K562 (cell line): Measurements from ENCODE around the gene MINAR1.
A peak's percentile ranks its signal among the peaks of the same experiment; 100 is the strongest.

Experiments
- ATF7 ChIP-seq: fragments of 450-650 bp; IDR thresholded peaks from 2 replicates; pipeline ENCODE4 v1.7.1; 2014; ENCODE audit warnings: mild to moderate bottlenecking, moderate library complexity
- EHMT2 ChIP-seq: fragments of 450-650 bp; IDR thresholded peaks from 2 replicates; pipeline ENCODE4 v1.6.1; 2018; ENCODE audit warnings: antibody characterized with exemption
- ETS2 ChIP-seq: IDR thresholded peaks from 2 replicates; pipeline ENCODE4 v1.6.1; 2016; ENCODE audit warnings: borderline replicate concordance, missing genetic modification characterization, mild to moderate bottlenecking, moderate library complexity, missing compliant biosample characterization; ENCODE audit not compliant: poor library complexity, severe bottlenecking
- FOXM1 ChIP-seq, 2 experiments: fragments of 450-650 bp in 1 of 2; sonication (generic) in 1 of 2; formaldehyde crosslinking in 1 of 2; IDR thresholded peaks; 2 replicates each; pipeline versions ENCODE4 v1.6.1 to v1.9.0; 2017 to 2022; ENCODE audit warnings: low read depth in 2 of 2, mild to moderate bottlenecking in 2 of 2, missing genetic modification reagents in 1 of 2, moderate library complexity in 1 of 2
- KAT8 ChIP-seq: fragments of 450-650 bp; IDR thresholded peaks from 2 replicates; pipeline ENCODE4 v1.6.1; 2016; ENCODE audit warnings: low read depth, mild to moderate bottlenecking
- MBD2 ChIP-seq: sonication (generic); IDR thresholded peaks from 2 replicates; pipeline ENCODE4 v1.6.1; 2016; ENCODE audit warnings: low read depth, borderline replicate concordance
- POLR2A ChIP-seq: fragments of 450-650 bp; conservative IDR thresholded peaks from 2 replicates; pipeline ENCODE4 v1.6.1; 2016
- USF1 ChIP-seq: sonication (generic); formaldehyde crosslinking; IDR thresholded peaks from 2 replicates; pipeline ENCODE4 v1.9.0; 2022; ENCODE audit warnings: mild to moderate bottlenecking, missing genetic modification reagents
- ZEB2 ChIP-seq: fragments of 450-650 bp; IDR thresholded peaks from 2 replicates; pipeline ENCODE4 v1.6.1; 2016
- ZNF133 ChIP-seq: fragments of 250-450 bp; sonication (Bioruptor Pico); IDR thresholded peaks from 2 replicates; pipeline ENCODE4 v1.4.0; 2020; ENCODE audit warnings: mild to moderate bottlenecking
- ZNF436 ChIP-seq: fragments of 250-450, 450-650 bp; sonication (Bioruptor Pico); formaldehyde crosslinking; IDR thresholded peaks from 2 replicates; pipeline ENCODE4 v1.7.0; 2020; ENCODE audit warnings: mild to moderate bottlenecking
- ZZZ3 ChIP-seq: fragments of 450-650 bp; IDR thresholded peaks from 2 replicates; pipeline ENCODE4 v1.6.1; 2016; ENCODE audit warnings: antibody characterized with exemption, mild to moderate bottlenecking, moderate library complexity
- TF ChIP-seq, protein P1 (sequence below), 3 experiments: IDR thresholded peaks in 2 of 3; conservative IDR thresholded peaks in 1 of 3; 2 replicates each; pipeline ENCODE4 v1.5.1; 2011 to 2012; ENCODE audit warnings: low read length in 3 of 3, mild to moderate bottlenecking in 3 of 3, control low read depth in 2 of 3, improper control_type of control experiment in 1 of 3, inconsistent platforms in 1 of 3, low read depth in 1 of 3, mixed read lengths in 1 of 3, moderate library complexity in 1 of 3; ENCODE audit not compliant: insufficient read depth in 2 of 3
- TF ChIP-seq, protein P2 (sequence below): fragments of 250-450 bp; sonication (Bioruptor Pico); IDR thresholded peaks from 2 replicates; pipeline ENCODE4 v1.4.0; 2020; ENCODE audit warnings: mild to moderate bottlenecking

GRCh38 chr15:79450648-79451047 lies 18.5 kb downstream of the MINAR1 start:
- TF ChIP-seq KAT8 (no peak), ZZZ3 (no peak), POLR2A (no peak), ZNF436 (CRISPR knock-in tag) (no peak), FOXM1 (IDR thresholded peaks at IDR 0.05; ENCODE audit: low read depth) (no peak), FOXM1 (CRISPR knock-in tag; IDR thresholded peaks at IDR 0.05; ENCODE audit: low read depth) (no peak), EHMT2 (no peak), ETS2 (tag) (no peak), USF1 (CRISPR knock-in tag) (no peak), ZNF133 (no peak), ATF7 (no peak), ZEB2 (no peak), MBD2 (no peak)
- TF ChIP-seq, protein P1, sequence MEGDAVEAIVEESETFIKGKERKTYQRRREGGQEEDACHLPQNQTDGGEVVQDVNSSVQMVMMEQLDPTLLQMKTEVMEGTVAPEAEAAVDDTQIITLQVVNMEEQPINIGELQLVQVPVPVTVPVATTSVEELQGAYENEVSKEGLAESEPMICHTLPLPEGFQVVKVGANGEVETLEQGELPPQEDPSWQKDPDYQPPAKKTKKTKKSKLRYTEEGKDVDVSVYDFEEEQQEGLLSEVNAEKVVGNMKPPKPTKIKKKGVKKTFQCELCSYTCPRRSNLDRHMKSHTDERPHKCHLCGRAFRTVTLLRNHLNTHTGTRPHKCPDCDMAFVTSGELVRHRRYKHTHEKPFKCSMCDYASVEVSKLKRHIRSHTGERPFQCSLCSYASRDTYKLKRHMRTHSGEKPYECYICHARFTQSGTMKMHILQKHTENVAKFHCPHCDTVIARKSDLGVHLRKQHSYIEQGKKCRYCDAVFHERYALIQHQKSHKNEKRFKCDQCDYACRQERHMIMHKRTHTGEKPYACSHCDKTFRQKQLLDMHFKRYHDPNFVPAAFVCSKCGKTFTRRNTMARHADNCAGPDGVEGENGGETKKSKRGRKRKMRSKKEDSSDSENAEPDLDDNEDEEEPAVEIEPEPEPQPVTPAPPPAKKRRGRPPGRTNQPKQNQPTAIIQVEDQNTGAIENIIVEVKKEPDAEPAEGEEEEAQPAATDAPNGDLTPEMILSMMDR (IDR thresholded peaks at IDR 0.05 in 2 of 3, conservative IDR thresholded peaks at IDR 0.05 in 1 of 3; ENCODE audit: insufficient read depth in 2 of 3, low read depth in 1 of 3, low read length in 3 of 3), result peak; percentile 22 to 38 (median 34); a peak in 4 of 6 replicates
- TF ChIP-seq, protein P2, sequence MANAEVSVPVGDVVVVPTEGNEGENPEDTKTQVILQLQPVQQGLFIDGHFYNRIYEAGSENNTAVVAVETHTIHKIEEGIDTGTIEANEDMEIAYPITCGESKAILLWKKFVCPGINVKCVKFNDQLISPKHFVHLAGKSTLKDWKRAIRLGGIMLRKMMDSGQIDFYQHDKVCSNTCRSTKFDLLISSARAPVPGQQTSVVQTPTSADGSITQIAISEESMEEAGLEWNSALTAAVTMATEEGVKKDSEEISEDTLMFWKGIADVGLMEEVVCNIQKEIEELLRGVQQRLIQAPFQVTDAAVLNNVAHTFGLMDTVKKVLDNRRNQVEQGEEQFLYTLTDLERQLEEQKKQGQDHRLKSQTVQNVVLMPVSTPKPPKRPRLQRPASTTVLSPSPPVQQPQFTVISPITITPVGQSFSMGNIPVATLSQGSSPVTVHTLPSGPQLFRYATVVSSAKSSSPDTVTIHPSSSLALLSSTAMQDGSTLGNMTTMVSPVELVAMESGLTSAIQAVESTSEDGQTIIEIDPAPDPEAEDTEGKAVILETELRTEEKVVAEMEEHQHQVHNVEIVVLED (CRISPR knock-in tag), result no peak
